SK-N-SH (cell line): Measurements from ENCODE around the gene DYNC1H1. TPM values are rescaled to one million over a fixed set of nuclear protein-coding genes. Genes with fewer than 3 reads are reported as not detected.

ENCODE experiments used
- CTCF ChIA-PET: fragments of 300-600, 350-600 bp; formaldehyde crosslinking; extraction: SDS; loops from one replicate; lab custom pipeline; 2021; lab: Yijun Ruan, JAX
- POLR2A ChIA-PET: fragments of 350-600 bp; sonication (Branson Sonifier 250); formaldehyde crosslinking; extraction: SDS; loops from one replicate; lab custom pipeline; 2020; ENCODE audit warnings: antibody characterized with exemption, inconsistent platforms; lab: Yijun Ruan, JAX
- DNase-seq: peaks from one replicate; pipeline ENCODE4 v3.0.0; 2012
- H2AFZ ChIP-seq: fragments of 200-600 bp; sonication (generic); 2 replicates; pipeline ENCODE4 v1.8.1; 2016; ENCODE audit warnings: antibody characterized with exemption, mild to moderate bottlenecking, low read depth
- H3F3A ChIP-seq: fragments of 200-600 bp; sonication (generic); replicated peaks from 2 replicates; pipeline ENCODE3; 2016; ENCODE audit warnings: antibody characterized with exemption, mild to moderate bottlenecking; ENCODE audit not compliant: insufficient read depth
- H3K27ac ChIP-seq, 2 experiments: fragments of 200-500 bp in 1 of 2; fragments of 200-600 bp in 1 of 2; sonication (Bioruptor generic) in 1 of 2; sonication (generic), shearing (Covaris generic) in 1 of 2; 2 replicates each; pipeline versions ENCODE4 v1.5.1 to v1.6.1; 2014 to 2016; ENCODE audit warnings: low read depth in 2 of 2, inconsistent platforms in 1 of 2, low read length in 1 of 2, mild to moderate bottlenecking in 1 of 2, mixed read lengths in 1 of 2
- H3K27me3 ChIP-seq: fragments of 200-600 bp; sonication (generic), shearing (Covaris generic); 2 replicates; pipeline ENCODE4 v1.6.1; 2016; ENCODE audit warnings: mixed run types; ENCODE audit not compliant: insufficient read depth
- H3K36me3 ChIP-seq, 2 experiments: fragments of 200-500 bp in 1 of 2; fragments of 200-600 bp in 1 of 2; sonication (Bioruptor generic) in 1 of 2; sonication (generic) in 1 of 2; replicated peaks in 1 of 2; 2 replicates each; pipeline versions ENCODE3 to v1.5.1; 2014 to 2016; ENCODE audit warnings: low read length in 1 of 2, mild to moderate bottlenecking in 1 of 2; ENCODE audit not compliant: insufficient read depth in 2 of 2, control insufficient read depth in 1 of 2
- H3K4me1 ChIP-seq, 2 experiments: fragments of 200-500 bp in 1 of 2; fragments of 200-600 bp in 1 of 2; sonication (Bioruptor generic) in 1 of 2; sonication (generic), shearing (Covaris generic) in 1 of 2; 2 replicates each; pipeline versions ENCODE4 v1.5.1 to v1.6.1; 2014 to 2016; ENCODE audit warnings: low read depth in 1 of 2, low read length in 1 of 2, mixed run types in 1 of 2; ENCODE audit not compliant: insufficient read depth in 2 of 2, control insufficient read depth in 1 of 2
- H3K4me2 ChIP-seq: fragments of 200-600 bp; sonication (generic), shearing (Covaris generic); 2 replicates; pipeline ENCODE4 v1.6.1; 2017; ENCODE audit warnings: mixed run types
- H3K4me3 ChIP-seq, 2 experiments: fragments of 200-500 bp in 1 of 2; fragments of 200-600 bp in 1 of 2; sonication (Bioruptor generic) in 1 of 2; sonication (generic), shearing (Covaris generic) in 1 of 2; 2 replicates each; pipeline versions ENCODE4 v1.5.1 to v1.8.1; 2014 to 2016; ENCODE audit warnings: low read depth in 2 of 2, inconsistent platforms in 1 of 2, low read length in 1 of 2, mild to moderate bottlenecking in 1 of 2, mixed read lengths in 1 of 2, moderate library complexity in 1 of 2
- H3K79me2 ChIP-seq: fragments of 200-600 bp; sonication (generic); 2 replicates; pipeline ENCODE4 v1.8.1; 2017; ENCODE audit warnings: mild to moderate bottlenecking; ENCODE audit not compliant: insufficient read depth
- H3K9ac ChIP-seq: fragments of 200-600 bp; sonication (generic); 2 replicates; pipeline ENCODE4 v1.6.1; 2017; ENCODE audit warnings: mixed run types
- H3K9me2 ChIP-seq: fragments of 200-600 bp; sonication (generic); 2 replicates; pipeline ENCODE4 v1.6.1; 2017; ENCODE audit warnings: mixed run types
- H3K9me3 ChIP-seq: fragments of 200-600 bp; sonication (generic); 2 replicates; pipeline ENCODE4 v1.6.1; 2017; ENCODE audit warnings: mixed run types, mild to moderate bottlenecking, moderate library complexity
- H4K20me1 ChIP-seq: fragments of 200-600 bp; sonication (generic); 2 replicates; pipeline ENCODE4 v1.6.1; 2017; ENCODE audit warnings: mild to moderate bottlenecking, mixed run types; ENCODE audit not compliant: insufficient read depth
- CHD2 ChIP-seq: fragments of 150-350 bp; IDR thresholded peaks from 2 replicates; pipeline ENCODE4 v1.6.1; 2018; ENCODE audit warnings: low read length; ENCODE audit not compliant: partially characterized antibody
- EZH2phosphoT487 ChIP-seq: fragments of 200-600 bp; sonication (generic); IDR thresholded peaks from 2 replicates; pipeline ENCODE4 v1.6.1; 2017; ENCODE audit warnings: low read depth, mixed run types, mild to moderate bottlenecking, antibody characterized with exemption, moderate library complexity, borderline replicate concordance
- FOSL2 ChIP-seq: IDR thresholded peaks from 2 replicates; pipeline ENCODE4 v1.4.0; 2012; ENCODE audit warnings: low read depth, mild to moderate bottlenecking, moderate library complexity, borderline replicate concordance
- FOXJ3 ChIP-seq: sonication (generic); formaldehyde crosslinking; IDR thresholded peaks from 2 replicates; pipeline ENCODE4 v1.5.1; 2020; ENCODE audit warnings: mild to moderate bottlenecking, missing genetic modification reagents
- JUND ChIP-seq: IDR thresholded peaks from 2 replicates; pipeline ENCODE4 v1.4.0; 2012
- MEF2A ChIP-seq: IDR thresholded peaks from 2 replicates; pipeline ENCODE4 v1.4.0; 2012; ENCODE audit warnings: low read depth, borderline replicate concordance
- NFIC ChIP-seq: IDR thresholded peaks from 2 replicates; pipeline ENCODE4 v1.4.0; 2012; ENCODE audit warnings: borderline replicate concordance
- POLR2AphosphoS5 ChIP-seq: IDR thresholded peaks from 2 replicates; pipeline ENCODE4 v1.6.1; 2012; ENCODE audit warnings: low read depth, low read length
- RCOR1 ChIP-seq: fragments of 150-350 bp; IDR thresholded peaks from 2 replicates; pipeline ENCODE4 v1.6.1; 2017; ENCODE audit warnings: antibody characterized with exemption, low read length
- RFX5 ChIP-seq: IDR thresholded peaks from 2 replicates; pipeline ENCODE4 v1.6.1; 2012; ENCODE audit warnings: mild to moderate bottlenecking, improper control_type of control experiment, low read length
- RXRA ChIP-seq: IDR thresholded peaks from 2 replicates; pipeline ENCODE4 v1.4.0; 2012; ENCODE audit warnings: low read depth, mild to moderate bottlenecking, borderline replicate concordance
- SIN3A ChIP-seq: IDR thresholded peaks from 2 replicates; pipeline ENCODE4 v1.6.1; 2012; ENCODE audit warnings: low read depth, mild to moderate bottlenecking, low read length, moderate library complexity, borderline replicate concordance
- YY1 ChIP-seq: IDR thresholded peaks from 2 replicates; pipeline ENCODE4 v1.4.0; 2012; ENCODE audit warnings: low read depth, mild to moderate bottlenecking
- WGBS: methylation state at CpG from one replicate; pipeline ENCODE4 v1.1.6; 2017; ENCODE audit warnings: low lambda C conversion rate; 5-methylcytosine and 5-hydroxymethylcytosine counted together
- polyA plus RNA-seq, 3 experiments: library from polyadenylated mRNA; depleted of rRNA; stranded (reverse); fragments of >200 nt; gene quantifications; 2 replicates each; pipeline ENCODE4 v1.2.3, GENCODE V29; 2012
- TF ChIP-seq, protein P1 (sequence below): fragments of 150-350 bp; IDR thresholded peaks from 2 replicates; pipeline ENCODE4 v1.6.1; 2017; ENCODE audit warnings: antibody characterized with exemption, low read length, low read depth, borderline replicate concordance
- TF ChIP-seq, protein P2 (sequence below): IDR thresholded peaks from 2 replicates; pipeline ENCODE4 v1.4.0; 2012; ENCODE audit warnings: low read depth, borderline replicate concordance
- TF ChIP-seq, protein P3 (sequence below): fragments of 150-350 bp; IDR thresholded peaks from 2 replicates; pipeline ENCODE4 v1.6.1; 2016; ENCODE audit warnings: mild to moderate bottlenecking, low read depth, low read length
- TF ChIP-seq, protein P4 (sequence below): IDR thresholded peaks from 2 replicates; pipeline ENCODE4 v1.4.0; 2012; ENCODE audit warnings: low read depth

Gene DYNC1H1
- polyA plus RNA-seq, 1 of the 3 experiments (the other 2 are of a cell fraction), result 140 TPM

DNA sequence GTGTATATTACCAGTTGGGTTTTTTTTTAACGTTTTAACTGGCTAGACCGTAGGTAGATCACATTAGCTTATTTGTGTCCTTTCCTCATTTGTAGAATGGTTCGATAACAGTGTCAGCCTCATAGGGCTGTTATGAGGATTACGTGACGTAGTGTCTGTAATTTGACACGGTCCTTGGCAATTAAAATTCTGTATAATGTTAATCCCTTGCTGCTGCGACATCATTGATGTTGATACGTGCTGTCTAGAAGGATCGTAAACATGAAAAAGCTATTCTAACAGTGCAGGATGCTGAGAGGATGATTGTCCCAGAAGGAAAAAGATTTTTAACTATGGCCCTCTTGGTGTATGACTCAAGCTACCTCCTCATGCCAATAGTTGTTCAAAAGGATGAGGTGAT lies 71.5 kb downstream of the DYNC1H1 start:
- Histone ChIP-seq H4K20me1 (no peaks in the 10 kb centered on the region), H2AFZ (no peak overlapping the region), H3K4me2 (no peak overlapping the region), H3K79me2 (no peaks in the 10 kb centered on the region), H3K9me3 (no peaks in the 10 kb centered on the region), H3K36me3 (peaks cover 78 to 82% of the 10 kb centered on the region in 2 experiments), H3K9me2 (no peaks in the 10 kb centered on the region), H3K4me1 (no peaks in the 10 kb centered on the region), H3K27ac (no peak overlapping the region), H3K27me3 (no peaks in the 10 kb centered on the region), H3F3A (no peaks in the 10 kb centered on the region), H3K4me3 (no peak overlapping the region), H3K9ac (no peak overlapping the region)
- POLR2A ChIA-PET, result no interaction called here
- WGBS, result 91% methylated on average over 9 of the region's 9 CpGs
- no peak for DNase-seq
- TF ChIP-seq YY1 (no peak), EZH2phosphoT487 (no peak), RCOR1 (no peak), NFIC (no peak), SIN3A (no peak), RFX5 (no peak), FOXJ3 (no peak), RXRA (no peak), FOSL2 (no peak), JUND (no peak), MEF2A (no peak), CHD2 (no peak)
- TF ChIP-seq, protein P1, sequence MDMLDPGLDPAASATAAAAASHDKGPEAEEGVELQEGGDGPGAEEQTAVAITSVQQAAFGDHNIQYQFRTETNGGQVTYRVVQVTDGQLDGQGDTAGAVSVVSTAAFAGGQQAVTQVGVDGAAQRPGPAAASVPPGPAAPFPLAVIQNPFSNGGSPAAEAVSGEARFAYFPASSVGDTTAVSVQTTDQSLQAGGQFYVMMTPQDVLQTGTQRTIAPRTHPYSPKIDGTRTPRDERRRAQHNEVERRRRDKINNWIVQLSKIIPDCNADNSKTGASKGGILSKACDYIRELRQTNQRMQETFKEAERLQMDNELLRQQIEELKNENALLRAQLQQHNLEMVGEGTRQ, result no peak
- TF ChIP-seq, protein P2, sequence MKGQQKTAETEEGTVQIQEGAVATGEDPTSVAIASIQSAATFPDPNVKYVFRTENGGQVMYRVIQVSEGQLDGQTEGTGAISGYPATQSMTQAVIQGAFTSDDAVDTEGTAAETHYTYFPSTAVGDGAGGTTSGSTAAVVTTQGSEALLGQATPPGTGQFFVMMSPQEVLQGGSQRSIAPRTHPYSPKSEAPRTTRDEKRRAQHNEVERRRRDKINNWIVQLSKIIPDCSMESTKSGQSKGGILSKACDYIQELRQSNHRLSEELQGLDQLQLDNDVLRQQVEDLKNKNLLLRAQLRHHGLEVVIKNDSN, result no peak
- TF ChIP-seq, protein P3, sequence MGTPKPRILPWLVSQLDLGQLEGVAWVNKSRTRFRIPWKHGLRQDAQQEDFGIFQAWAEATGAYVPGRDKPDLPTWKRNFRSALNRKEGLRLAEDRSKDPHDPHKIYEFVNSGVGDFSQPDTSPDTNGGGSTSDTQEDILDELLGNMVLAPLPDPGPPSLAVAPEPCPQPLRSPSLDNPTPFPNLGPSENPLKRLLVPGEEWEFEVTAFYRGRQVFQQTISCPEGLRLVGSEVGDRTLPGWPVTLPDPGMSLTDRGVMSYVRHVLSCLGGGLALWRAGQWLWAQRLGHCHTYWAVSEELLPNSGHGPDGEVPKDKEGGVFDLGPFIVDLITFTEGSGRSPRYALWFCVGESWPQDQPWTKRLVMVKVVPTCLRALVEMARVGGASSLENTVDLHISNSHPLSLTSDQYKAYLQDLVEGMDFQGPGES, result no peak
- TF ChIP-seq, protein P4, sequence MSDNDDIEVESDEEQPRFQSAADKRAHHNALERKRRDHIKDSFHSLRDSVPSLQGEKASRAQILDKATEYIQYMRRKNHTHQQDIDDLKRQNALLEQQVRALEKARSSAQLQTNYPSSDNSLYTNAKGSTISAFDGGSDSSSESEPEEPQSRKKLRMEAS, result no peak
- CTCF ChIA-PET, result interaction anchor here (1.2 to 2.5 kb wide), 3 partner anchors 10 to 265 kb away, joined by 3 to 8 read pairs (median 8); no protein-coding TSS in a partner anchor

DNA sequence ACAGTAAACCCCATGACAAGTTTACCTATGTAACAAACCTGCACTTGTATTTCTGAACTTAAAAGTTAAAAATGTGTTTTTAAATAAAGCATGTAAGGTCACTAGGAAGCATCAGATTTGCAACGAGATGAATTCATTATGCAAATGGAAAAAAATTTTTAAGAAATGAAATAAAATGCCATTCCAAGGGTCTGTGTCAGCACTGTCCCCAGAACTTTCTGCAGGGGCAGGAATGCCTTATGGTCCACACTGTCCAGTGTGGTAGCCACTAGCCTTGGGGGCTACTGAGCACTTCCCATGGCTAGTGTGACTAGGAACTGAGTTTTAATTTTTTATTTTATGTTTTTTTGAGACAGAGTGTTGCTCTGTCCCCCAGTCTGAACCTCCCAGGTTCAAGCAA lies 73.3 kb downstream of the DYNC1H1 start:
- ChIA-PET CTCF (interaction anchor here (0.6 to 2.5 kb wide), 2 partner anchors 77 to 280 kb away, joined by 3 to 8 read pairs; no protein-coding TSS in a partner anchor), POLR2A (no interaction called here)
- Histone ChIP-seq H3K9me2 (no peaks in the 10 kb centered on the region), H3K79me2 (no peaks in the 10 kb centered on the region), H3K4me3 (no peak overlapping the region), H3F3A (no peaks in the 10 kb centered on the region), H3K9ac (no peak overlapping the region), H4K20me1 (no peaks in the 10 kb centered on the region), H3K4me2 (no peak overlapping the region), H3K27me3 (no peaks in the 10 kb centered on the region), H3K36me3 (peaks cover 86 to 87% of the 10 kb centered on the region in 2 experiments), H3K27ac (no peak overlapping the region), H3K9me3 (no peaks in the 10 kb centered on the region), H2AFZ (no peak overlapping the region), H3K4me1 (no peaks in the 10 kb centered on the region)
- WGBS, result 18% methylated on average over 1 of the region's 1 CpG
- no peak for DNase-seq
- no peak for TF ChIP-seq FOXJ3
- TF ChIP-seq RXRA, result no peak
- TF ChIP-seq POLR2AphosphoS5, result no peak
- TF ChIP-seq, protein P2, result no peak
